COLO668 (cell line): ENCODE measurements around the gene TMOD3.
"Not testable (repeated sequence)": the region's sequence is repeated elsewhere in the genome, so short reads cannot be mapped to it uniquely, and the experiment has no call there.

Experiments used
- DNase-seq: peaks from one replicate; lab custom pipeline; 2025; ENCODE audit not compliant: unreplicated experiment; lab: John Stamatoyannopoulos, UW

The TMOD3 gene

GRCh38 chr15:51829376-51830275 is at the start of gene TMOD3:
TSS of gene TMOD3 (plus strand) at chr15:51829653. CDS start at chr15:51862885, 33,232 bp downstream.
- peak; percentile 88 for DNase-seq

GRCh38 chr15:51780636-51781035 is 48.8 kb upstream of the TMOD3 start:
- DNase-seq, result no peak

GRCh38 chr15:51781506-51781905 is 47.9 kb upstream of the TMOD3 start:
- no peak for DNase-seq

GRCh38 chr15:51782357-51782896 is 47.0 kb upstream of the TMOD3 start:
- DNase-seq, result no peak

- DNase-seq, result no peak
Observed at GRCh38 chr15:51783967-51784366, 45.5 kb upstream of the TMOD3 start.

- DNase-seq, result peak; percentile 40
Observed at GRCh38 chr15:51787130-51787529, 42.3 kb upstream of the TMOD3 start.

- not testable (repeated sequence) for DNase-seq
Observed at GRCh38 chr15:51792474-51792873, 37.0 kb upstream of the TMOD3 start.

- DNase-seq, result no peak
Observed at GRCh38 chr15:51793521-51794305, 35.7 kb upstream of the TMOD3 start.

GRCh38 chr15:51796847-51797401 is 32.5 kb upstream of the TMOD3 start:
- DNase-seq, result peak; percentile 64

- no peak for DNase-seq
Observed at GRCh38 chr15:51798281-51798680, 31.2 kb upstream of the TMOD3 start.

GRCh38 chr15:51799282-51800252 is 29.9 kb upstream of the TMOD3 start:
- DNase-seq, result no peak

- DNase-seq, result no peak
Observed at GRCh38 chr15:51801391-51801835, 28.0 kb upstream of the TMOD3 start.

GRCh38 chr15:51802593-51802992 is 26.9 kb upstream of the TMOD3 start:
- DNase-seq, result no peak

- no peak for DNase-seq
Observed at GRCh38 chr15:51803965-51804364, 25.5 kb upstream of the TMOD3 start.

- DNase-seq, result no peak
Observed at GRCh38 chr15:51806123-51806522, 23.3 kb upstream of the TMOD3 start.

- DNase-seq, result no peak
Observed at GRCh38 chr15:51809457-51809856, 20.0 kb upstream of the TMOD3 start.

- DNase-seq, result no peak
Observed at GRCh38 chr15:51812598-51812997, 16.9 kb upstream of the TMOD3 start.

- DNase-seq, result no peak
Observed at GRCh38 chr15:51814606-51815005, 14.8 kb upstream of the TMOD3 start.

- DNase-seq, result no peak
Observed at GRCh38 chr15:51816611-51817010, 12.8 kb upstream of the TMOD3 start.

- no peak for DNase-seq
Observed at GRCh38 chr15:51818150-51818549, 11.3 kb upstream of the TMOD3 start.
